Thoracic aorta (tissue), 2 donors: ENCODE measurements around the gene HSF2BP. TPM values are rescaled to one million over a fixed set of nuclear protein-coding genes. Genes with fewer than 3 reads are reported as not detected.

Experiments
- ATAC-seq: fragments of 150-250 bp; one replicate; pipeline ENCODE4 v1.8.0; 2017; ENCODE audit warnings: low read depth; ENCODE audit not compliant: insufficient number of reproducible peaks, low FRiP score
- DNase-seq: peaks from one replicate; pipeline ENCODE4 v3.0.0-alpha.2; 2020; ENCODE audit warnings: low spot score
- H3K27ac ChIP-seq, 2 donors: fragments of 200-600 bp; sonication (generic); 1 replicate in 1 of 2; 2 replicates in 1 of 2; pipeline ENCODE4 v1.5.1; 2016; ENCODE audit warnings: mild to moderate bottlenecking in 2 of 2, moderate library complexity in 2 of 2
- H3K27me3 ChIP-seq: fragments of 200-600 bp; sonication (generic); replicated peaks from 2 replicates; pipeline ENCODE4 v1.6.0; 2016; ENCODE audit warnings: mild to moderate bottlenecking; ENCODE audit not compliant: insufficient read depth
- H3K36me3 ChIP-seq: fragments of 200-600 bp; sonication (generic); one replicate; pipeline ENCODE4 v1.5.1; 2016
- H3K4me1 ChIP-seq, 2 donors: fragments of 200-600 bp; sonication (generic); 1 replicate in 1 of 2; 2 replicates in 1 of 2; pipeline versions ENCODE4 v1.5.1 to v1.6.0; 2016; ENCODE audit warnings: low read depth in 2 of 2, mild to moderate bottlenecking in 1 of 2; ENCODE audit not compliant: control insufficient read depth in 1 of 2
- H3K4me3 ChIP-seq: fragments of 200-600 bp; sonication (generic); 2 replicates; pipeline ENCODE4 v1.5.1; 2016; ENCODE audit warnings: mild to moderate bottlenecking
- H3K9me3 ChIP-seq: fragments of 200-600 bp; sonication (generic); 2 replicates; pipeline ENCODE4 v1.5.1; 2016
- total RNA-seq, 2 donors: library from RNA; depleted of rRNA; stranded (reverse); fragments of >200 nt; gene quantifications; one replicate each; pipeline versions ENCODE4 v1.1.0 to v1.2.3, GENCODE V29; 2016
- TF ChIP-seq, protein P1 (sequence below): fragments of 200-600 bp; sonication (generic); IDR thresholded peaks from one replicate; pipeline ENCODE4 v1.5.1; 2019; ENCODE audit warnings: antibody characterized with exemption

HSF2BP gene
- total RNA-seq, 2 donors from 2014 or later = 0.78 TPM; not detected in 1

GRCh38 chr21:43602266-43603232 lies 56.7 kb downstream of the HSF2BP start:
- Histone ChIP-seq H3K4me3 (no peak overlapping the region), H3K27me3 (no peaks in the 10 kb centered on the region), H3K4me1 (no peaks in the 10 kb centered on the region), H3K9me3 (no peaks in the 10 kb centered on the region), H3K27ac (no peak overlapping the region), H3K36me3 (no peaks in the 10 kb centered on the region)
- DNase-seq (no peak), ATAC-seq (no peak)
- TF ChIP-seq, protein P1, sequence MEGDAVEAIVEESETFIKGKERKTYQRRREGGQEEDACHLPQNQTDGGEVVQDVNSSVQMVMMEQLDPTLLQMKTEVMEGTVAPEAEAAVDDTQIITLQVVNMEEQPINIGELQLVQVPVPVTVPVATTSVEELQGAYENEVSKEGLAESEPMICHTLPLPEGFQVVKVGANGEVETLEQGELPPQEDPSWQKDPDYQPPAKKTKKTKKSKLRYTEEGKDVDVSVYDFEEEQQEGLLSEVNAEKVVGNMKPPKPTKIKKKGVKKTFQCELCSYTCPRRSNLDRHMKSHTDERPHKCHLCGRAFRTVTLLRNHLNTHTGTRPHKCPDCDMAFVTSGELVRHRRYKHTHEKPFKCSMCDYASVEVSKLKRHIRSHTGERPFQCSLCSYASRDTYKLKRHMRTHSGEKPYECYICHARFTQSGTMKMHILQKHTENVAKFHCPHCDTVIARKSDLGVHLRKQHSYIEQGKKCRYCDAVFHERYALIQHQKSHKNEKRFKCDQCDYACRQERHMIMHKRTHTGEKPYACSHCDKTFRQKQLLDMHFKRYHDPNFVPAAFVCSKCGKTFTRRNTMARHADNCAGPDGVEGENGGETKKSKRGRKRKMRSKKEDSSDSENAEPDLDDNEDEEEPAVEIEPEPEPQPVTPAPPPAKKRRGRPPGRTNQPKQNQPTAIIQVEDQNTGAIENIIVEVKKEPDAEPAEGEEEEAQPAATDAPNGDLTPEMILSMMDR = no peak

- Histone ChIP-seq H3K27ac (no peak overlapping the region), H3K36me3 (no peaks in the 10 kb centered on the region), H3K9me3 (no peaks in the 10 kb centered on the region), H3K4me3 (no peak overlapping the region), H3K27me3 (no peaks in the 10 kb centered on the region), H3K4me1 (no peaks in the 10 kb centered on the region)
- TF ChIP-seq, protein P1 = no peak
- ATAC-seq = no peak
- DNase-seq = no peak
These were observed 58.5 kb downstream of the HSF2BP start for GRCh38 chr21:43600642-43601402.

- Histone ChIP-seq H3K27ac (no peak overlapping the region), H3K4me3 (no peak overlapping the region)
These were observed 59.6 kb downstream of the HSF2BP start for GRCh38 chr21:43599728-43600127.

GRCh38 chr21:43598416-43599120 lies 60.7 kb downstream of the HSF2BP start:
- Histone ChIP-seq H3K4me1 (no peaks in the 10 kb centered on the region), H3K36me3 (no peaks in the 10 kb centered on the region), H3K4me3 (no peak overlapping the region), H3K27me3 (no peaks in the 10 kb centered on the region), H3K27ac (no peak overlapping the region), H3K9me3 (no peaks in the 10 kb centered on the region)
- TF ChIP-seq, protein P1 = no peak
- DNase-seq = no peak
- ATAC-seq = no peak

More at GRCh38 chr21:43599728-43600127, 59.6 kb downstream of the HSF2BP start:
- TF ChIP-seq, protein P1 = no peak
- Histone ChIP-seq H3K36me3 (no peaks in the 10 kb centered on the region), H3K9me3 (no peaks in the 10 kb centered on the region), H3K4me1 (no peaks in the 10 kb centered on the region), H3K27me3 (no peaks in the 10 kb centered on the region)
- ATAC-seq (no peak), DNase-seq (no peak)
